RPMI8226 (cell line): ENCODE measurements around the gene SPIN1.

Source experiments
- DNase-seq: peaks from one replicate; pipeline ENCODE4 v3.0.0-alpha.2; 2015

The SPIN1 gene

DNA sequence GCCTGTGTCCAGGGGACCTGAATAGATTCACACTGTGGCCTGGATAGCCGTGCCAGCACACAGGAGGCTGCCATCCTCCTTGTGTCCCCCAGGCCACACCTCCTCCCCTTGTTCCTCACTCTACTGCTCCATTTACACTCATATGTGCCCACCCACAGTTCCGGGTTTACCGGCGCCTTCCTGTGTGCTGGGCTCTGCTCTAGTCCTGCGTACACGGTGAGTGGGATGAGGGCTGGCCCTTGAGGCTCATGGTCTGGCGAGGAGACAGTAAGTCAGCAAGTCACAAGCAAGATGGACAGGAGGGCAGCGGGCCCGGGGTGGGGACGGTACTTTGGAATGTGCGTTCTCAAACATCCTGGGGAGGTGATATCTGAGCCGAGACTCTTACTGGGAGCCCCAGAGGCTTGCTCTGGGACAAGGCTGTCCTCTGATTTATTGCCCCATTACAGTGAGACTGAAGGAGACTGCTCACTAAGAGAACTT lies 114.3 kb downstream of the SPIN1 start:
- no peak for DNase-seq

DNA sequence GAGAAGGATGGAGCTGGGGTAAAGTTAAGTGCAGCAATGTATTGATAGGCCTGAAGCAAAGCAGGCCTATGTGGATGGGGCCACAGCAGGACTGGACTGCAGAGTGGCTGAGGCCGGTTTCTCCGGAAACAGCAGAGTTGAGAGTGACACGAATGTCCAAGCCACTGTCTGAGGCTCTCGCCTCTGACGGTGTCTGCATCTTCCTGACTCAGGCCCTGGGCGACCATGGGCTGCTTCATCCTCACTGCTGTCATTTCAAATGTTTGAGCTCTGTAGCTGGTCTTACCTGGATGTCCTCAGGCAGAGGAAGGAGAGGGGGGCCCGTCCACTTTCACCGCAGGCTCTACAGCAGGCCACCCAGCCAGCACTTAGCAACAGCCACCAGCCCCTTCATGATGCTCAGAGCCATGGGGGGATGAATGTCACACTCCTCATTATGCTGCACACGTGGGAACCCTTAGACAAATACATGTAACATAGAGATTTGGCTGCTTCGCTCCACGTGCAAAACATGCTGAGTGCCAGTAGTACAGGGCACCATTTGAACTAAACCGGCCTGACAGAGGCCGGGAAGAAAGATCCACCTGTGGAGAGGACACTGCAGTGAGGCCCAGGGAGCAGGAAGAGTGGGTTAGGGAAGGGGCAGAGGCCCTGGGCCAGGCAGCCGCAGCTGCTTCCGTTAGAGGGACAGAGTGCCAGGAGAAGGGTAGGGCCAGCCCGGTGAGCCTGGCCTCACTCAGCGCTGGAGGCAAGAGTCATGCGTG lies 115.0 kb downstream of the SPIN1 start:
- DNase-seq: no peak

DNA sequence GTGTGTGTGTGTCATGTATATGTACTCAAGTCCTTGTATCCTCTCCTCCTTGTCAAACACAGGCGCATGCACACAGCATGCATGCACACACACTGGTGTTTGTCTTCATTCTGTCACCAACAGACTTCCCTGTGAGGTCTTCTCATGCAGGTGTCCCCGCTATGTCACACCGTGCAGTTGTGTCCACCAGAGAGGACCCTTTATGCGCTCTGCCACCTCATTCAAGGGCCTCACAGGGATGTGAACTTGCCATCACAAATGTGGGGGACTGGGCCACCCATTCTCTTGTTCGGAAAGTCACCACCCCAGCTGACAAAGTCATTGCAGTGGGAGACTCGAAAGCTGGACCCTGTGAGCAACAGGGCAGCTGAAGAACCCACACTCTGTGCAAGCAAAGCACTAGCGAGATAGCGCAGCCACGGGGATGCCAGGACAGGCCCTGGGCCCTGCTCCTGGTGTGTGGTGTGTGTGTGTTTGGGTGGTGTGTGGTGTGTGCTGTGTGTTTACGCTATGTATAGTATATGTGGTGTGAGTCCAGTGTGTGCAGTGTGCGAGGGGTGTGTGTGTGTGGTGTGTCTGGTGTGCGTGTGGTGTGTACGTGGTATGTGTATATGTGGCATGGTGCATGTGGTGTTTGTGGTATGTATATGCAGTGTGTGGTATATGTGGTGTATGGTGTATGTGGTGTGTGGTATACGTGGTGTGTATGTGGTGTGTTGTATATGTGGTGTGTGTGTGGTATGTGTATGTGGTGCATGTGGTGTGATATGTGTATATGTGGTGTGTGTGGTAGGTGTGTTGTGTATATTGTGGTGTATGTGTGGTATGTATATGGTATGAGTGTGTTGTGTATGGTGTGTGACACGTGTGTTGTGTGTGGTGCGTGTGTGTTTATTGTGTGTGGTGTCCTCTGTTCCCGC lies 115.9 kb downstream of the SPIN1 start:
- DNase-seq: no peak

DNA sequence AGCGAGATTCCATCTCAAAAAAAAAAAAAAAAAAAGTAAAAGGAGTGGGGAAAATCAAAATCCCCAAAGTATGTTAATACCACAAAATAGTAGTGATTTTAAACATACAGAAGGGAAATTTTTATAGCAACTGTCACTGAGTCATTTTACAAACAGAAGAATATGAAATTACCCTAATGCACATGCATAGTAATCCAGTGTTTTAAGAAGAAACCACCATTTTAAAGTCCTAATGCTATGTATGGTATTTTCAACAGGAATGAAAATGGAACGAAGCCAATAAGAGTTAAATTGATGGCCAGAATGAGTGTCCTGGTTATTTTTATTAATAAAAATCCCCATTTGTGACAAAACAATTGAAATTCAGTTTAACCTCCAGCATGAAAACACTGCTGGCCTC lies 120.1 kb downstream of the SPIN1 start:
- DNase-seq: no peak

DNA sequence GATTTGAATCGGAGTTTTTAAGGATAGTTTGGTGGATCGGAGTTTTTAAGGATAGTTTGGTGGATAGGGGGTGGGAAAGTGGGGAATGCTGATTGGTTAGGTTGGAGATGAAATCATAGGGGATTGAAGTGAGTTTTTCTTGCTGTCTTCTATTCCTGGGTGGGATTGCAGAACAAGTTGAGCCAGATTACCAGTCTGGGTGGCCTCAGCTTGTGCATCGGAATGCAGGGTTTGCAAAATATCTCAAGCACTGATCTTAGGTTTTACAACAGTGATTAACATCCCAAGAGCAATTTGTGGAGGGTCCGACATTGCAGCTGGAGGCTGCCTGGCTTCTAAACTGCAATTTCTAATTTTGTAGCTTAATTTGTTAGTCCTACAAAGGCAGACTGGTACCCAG lies 123.7 kb downstream of the SPIN1 start:
- no peak for DNase-seq

DNA sequence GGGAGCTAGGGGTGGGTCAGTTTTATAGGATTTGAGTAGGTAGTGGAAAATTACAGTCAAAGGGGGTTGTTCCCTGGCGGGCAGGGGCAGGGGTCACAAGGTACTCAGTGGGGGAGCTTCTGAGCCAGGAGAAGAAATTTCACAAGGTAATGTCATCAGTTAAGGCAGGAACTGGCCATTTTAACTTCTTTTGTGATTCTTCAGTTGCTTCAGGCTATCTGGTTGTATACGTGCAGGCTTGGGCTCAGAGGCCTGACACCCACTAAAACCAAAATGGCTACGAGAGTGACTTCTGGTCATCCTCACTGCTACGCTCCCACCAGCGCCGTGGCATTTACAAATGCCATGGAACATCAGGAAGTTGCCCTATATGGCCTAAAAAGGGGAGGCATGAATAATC lies 126.0 kb downstream of the SPIN1 start:
- no peak for DNase-seq

DNA sequence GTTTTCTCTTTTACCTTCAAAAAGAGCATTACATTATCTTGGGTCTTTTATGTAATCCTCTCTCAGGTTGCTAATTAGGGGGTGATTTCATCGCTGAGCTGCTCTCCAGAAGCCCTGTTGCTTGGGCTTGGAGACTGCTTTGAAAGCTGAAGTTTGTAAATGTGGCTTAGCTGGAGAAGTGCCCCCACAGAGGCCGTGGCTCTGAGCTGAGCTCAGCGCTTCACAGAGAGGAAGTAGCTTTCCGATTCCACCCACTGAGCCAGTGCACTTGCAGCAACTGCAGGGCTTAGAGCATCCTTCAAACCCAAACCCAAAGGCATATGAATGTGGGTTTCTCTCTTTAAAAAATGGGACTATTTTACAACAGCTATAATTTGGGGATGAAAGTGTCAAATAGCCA lies 133.1 kb downstream of the SPIN1 start:
- DNase-seq: no peak

DNA sequence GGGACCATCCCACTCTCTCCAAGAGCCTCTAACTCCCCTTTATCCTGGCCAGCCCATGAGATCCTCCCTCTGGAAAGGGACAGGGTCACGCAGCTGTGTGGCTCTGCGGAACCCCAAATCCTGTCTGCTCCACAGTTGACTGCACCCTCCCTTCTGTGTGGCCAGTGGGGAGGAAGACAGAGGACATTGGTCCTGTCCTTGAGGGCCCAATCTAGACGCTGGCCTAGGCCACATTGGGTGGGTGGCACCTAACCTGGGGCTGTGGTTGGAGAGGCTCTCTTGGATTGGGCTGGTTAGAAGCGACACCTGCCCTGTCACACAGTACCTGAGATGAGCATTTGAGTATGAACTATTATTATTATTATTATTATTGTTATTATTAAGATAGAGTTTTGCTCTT lies 134.1 kb downstream of the SPIN1 start:
- DNase-seq: no peak

DNA sequence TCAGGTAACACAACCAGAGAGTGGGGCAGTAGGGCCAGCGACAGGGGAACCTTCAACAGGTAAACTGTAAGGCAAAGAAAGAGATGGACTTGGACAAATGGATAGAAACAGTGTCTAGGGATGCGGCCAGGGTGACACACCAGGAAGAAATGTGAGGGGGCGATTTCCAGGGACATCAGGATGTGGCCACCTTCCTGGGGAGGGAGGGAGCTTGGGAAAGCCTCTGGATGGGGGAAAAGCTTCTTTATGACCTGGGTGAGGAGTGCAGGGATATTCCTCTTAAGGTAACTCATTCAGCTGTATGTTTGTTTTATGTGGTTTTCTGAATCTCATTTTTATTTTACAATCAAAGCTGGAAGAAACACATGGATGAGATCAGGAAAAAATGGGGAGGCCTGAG lies 134.8 kb downstream of the SPIN1 start:
- no peak for DNase-seq

DNA sequence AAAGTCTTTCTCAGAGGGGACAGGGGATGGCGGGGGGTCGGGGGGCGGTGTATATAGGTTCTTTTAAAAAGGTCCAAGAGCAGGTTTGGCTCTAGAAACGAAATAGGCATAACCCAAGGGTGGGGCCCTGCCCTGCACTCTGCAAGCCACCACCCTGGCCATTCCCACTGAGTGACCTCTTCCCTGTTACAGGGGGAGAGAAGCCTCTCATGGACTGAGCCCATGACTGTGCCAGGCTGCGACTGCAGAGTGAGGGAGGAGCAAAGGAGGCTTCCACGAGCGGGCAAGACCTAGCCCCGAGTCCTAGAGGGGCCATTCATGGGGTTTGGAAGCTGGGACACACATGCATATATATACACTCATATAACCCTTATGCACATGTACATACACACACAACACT lies 136.7 kb downstream of the SPIN1 start:
- DNase-seq: no peak

DNA sequence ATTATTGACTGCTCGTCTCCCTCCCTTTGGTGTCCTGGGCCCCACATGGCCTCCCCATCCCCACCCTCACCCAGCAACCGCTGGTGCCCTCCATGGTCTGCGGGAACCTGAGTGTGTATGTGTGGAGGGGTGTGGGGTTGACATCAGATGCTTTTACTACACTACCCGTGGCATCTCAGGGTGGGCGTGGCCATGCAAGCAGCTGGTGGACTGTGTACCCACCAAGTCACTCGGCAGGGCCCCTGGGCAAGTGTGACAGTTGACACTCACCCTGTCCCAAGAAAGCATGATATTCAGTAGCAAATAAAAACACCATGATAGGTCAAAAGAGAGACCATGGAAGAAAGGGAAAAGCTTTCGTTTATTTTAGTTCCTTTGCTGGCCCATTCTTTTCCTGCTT lies 139.4 kb downstream of the SPIN1 start:
- no peak for DNase-seq
